GM11168 (cell line): ENCODE results near the gene DACH1.

Experiments used
- in situ Hi-C: fragments of 300-500 bp; cut with MboI; formaldehyde crosslinking; loops from one replicate; pipeline ENCODE4 v1.12.0; 2022; ENCODE audit warnings: low sequenced_read_pairs; ENCODE audit not compliant: unreplicated experiment

The DACH1 gene

DNA sequence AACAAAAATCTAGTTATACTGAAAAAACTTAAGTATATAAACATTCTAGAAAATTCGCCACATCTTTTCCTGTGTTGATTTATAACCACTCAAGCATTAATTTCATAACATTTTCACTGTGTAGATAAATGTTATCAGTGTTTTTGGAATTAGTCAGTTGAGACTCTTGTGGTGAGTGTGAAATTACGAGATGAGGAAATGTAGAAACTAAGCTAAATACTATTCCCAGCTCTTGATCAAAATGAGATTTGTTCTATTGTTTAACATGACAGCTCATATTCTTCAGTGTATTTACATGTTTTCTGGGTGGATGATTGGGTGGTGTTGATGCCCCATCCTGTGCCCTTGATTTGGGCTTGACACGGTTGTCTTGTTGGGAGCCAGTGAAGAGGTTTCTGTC, 406.8 kb downstream of the DACH1 start:
- in situ Hi-C loops: no loop called here

DNA sequence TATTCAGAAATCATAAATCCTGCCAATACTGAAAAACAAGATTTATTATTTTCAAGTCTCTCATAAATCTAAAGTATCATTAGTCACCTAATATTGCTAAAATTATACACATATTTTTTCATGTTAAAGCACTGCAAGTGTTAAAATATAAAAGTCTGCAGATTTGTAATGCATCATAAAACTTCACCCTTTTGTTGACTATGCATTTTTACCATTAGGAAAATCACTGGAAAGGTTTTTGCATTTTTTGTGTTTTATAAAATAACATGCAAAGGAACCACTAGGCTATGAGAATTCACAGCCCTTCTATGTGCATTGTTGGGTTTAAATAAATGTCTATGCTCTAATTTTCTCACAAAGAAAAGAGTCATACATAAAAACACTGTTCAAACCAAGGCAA, 407.3 kb downstream of the DACH1 start:
- in situ Hi-C loops: no loop called here

DNA sequence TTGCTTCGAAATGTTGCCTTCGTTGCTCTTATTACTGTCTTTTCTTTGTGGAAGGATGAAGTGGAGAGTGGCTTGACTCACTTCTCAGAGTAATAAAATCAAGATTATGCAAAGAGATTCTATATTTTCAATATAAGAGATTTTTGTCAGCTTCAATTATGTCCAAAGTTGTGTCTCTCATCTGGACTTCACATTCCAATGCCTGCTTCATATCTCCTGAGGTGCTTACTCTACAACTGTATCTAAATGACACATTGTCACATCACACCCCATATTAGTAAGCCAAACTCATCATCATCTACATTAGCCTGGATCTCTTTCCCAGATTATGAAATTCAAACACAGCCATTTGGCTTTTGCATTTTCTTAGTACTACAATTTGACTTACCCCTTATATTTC, 409.4 kb downstream of the DACH1 start:
- in situ Hi-C loops: no loop called here

DNA sequence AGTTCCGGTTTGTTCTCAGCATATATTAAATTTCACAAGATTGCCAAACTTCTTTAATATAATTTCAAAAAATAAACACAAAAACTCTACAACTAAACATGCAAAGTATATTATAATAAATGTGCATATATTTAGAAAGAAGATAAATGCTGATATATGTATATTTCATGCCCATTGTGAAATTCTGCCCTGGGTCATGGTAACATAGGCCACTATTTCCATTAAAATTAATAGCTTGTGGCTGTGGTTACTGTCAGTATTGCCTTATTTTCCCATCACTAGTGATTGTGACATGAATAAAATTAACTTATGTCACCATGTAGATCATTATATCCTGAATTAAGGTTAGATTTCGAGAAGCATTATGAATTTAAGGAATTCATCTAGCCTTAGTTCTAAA, 410.9 kb downstream of the DACH1 start:
- in situ Hi-C loops: no loop called here

DNA sequence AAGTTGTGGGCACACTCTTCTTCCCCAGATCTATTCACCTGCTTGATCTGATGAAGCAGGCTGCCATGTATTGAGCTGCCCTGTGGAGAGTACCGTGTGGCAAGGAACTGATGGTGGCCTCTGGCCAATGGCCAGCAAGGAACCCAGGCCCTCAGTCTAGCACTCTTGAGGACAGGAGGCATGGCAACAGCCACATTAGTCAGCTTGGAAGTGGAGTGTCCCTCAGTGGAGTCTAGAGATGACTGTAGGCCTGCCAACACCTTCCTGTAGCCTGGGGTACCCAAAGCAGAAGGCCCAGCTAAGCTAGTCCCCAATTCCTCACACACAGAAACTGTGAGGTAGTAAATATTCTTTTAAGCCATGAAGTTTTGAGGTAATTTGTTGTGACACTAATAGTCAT, 412.5 kb downstream of the DACH1 start:
- in situ Hi-C loops: no loop called here

DNA sequence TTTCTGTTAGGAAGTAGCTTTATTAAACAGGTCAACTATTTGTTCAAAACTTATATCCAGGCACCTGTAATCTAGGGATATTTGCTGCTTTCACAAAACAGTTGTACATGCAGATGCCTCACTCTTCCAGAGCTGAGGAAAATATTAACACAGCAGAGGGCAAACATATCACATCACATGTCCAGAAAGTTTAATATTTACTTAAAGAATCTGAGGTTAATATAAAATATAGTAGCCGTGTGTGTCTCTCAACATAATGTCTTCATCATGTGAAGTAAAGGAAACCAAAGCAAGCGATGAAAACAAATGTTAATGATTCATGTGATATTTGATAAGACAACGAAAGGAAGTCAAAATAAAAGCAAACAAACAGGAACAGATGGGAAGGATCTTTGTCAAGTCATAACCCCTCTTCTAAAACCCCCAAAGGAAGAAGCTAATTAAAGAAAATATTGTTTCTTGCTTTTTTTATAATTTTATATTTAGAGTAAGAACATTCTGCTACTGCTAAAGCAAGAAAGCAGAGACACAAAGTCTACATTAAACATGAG, 418.8 kb downstream of the DACH1 start:
- in situ Hi-C loops: no loop called here

DNA sequence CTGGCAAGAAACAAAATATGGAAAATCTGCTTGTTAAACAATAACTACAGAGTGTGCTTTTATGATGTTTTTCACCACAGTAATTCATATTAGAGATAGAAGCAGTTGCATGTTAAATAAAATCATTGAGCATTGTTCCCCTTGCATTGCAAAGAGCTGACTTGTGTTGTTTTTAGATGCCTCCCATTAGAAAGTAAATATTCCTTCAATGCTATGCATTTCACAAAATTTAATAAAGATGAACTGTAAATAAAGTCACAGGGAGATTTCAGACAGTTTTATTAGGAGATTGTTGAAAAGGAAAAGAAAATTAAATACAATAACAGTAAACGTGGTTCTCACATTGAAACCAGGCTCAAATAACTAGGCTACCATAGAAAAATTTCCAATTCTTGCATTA, 429.3 kb downstream of the DACH1 start:
- in situ Hi-C loops: no loop called here

DNA sequence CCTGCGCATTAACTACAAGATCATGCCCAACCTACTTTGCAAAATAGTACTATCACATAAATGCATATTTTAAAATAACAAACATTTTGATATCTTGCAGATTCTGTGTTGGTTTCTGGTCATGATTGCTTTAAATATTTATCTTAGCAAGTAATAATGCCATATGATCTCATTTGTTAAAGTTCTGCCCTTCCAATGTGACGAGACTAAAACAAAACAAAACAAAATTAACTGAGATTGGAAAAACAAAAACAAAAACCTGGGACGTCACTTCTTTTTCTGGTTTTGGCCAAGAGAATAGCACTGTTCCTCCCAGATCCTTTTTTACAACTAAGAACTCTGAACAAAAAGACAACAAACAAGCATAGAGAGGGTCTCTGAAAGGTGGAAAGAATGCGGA, 436.3 kb downstream of the DACH1 start:
- in situ Hi-C loops: no loop called here

DNA sequence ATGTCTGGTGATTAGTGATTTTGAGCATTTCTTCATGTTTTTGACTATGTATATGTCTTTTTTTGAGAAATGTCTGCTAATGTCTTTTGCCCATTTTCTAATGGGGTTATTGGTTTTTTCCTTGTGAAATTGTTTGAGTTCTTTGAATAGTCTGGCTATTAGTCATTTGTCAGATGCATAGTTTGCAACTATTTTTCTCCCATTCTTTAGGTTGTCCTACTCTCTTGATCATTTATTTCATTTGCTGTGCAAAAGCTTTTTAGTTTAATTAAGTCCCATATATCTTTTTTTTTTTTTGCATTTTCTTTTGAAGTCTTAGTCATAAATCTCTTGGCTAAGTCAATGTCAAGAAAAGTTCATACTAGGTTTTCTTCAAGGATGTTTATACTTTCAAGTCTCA, 449.8 kb downstream of the DACH1 start:
- in situ Hi-C loops: no loop called here

DNA sequence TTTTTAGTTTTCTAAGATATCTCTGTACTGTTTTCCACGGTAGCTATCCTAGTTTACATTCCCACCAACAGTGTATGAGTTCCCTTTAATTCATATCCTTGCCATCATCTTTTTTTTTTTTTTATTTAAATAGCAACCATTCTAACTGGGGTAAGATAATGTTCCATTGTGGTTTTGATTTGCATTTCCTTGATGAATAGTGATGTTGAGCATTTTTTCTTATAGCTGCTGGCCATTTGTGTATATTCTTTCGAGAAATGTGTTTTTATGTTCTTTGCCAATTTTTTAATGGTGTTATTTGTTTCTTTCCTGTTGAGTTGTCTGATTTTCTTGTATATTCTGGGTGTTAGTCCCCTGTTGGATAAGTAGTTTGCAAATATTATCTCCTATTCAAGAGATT, 454.8 kb downstream of the DACH1 start:
- in situ Hi-C loops: no loop called here

DNA sequence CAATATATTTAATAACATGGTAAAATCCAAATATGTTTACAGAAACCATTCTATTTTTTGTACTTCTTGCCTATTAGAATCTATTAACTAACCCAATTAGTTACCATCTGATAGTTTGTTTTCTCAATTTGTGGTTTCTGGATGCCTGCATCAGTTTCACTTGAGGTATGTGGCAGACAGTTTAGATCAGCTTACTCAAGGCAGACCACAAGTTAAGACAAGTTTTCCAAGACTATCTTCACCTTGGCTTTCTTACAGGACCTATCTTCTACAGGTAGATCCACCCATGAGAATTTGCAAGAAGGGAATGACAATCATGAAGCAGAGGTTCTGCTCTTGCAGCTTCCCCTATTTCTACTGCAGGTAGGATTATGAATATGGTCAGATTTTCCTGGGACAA, 458.6 kb downstream of the DACH1 start:
- in situ Hi-C loops: no loop called here

DNA sequence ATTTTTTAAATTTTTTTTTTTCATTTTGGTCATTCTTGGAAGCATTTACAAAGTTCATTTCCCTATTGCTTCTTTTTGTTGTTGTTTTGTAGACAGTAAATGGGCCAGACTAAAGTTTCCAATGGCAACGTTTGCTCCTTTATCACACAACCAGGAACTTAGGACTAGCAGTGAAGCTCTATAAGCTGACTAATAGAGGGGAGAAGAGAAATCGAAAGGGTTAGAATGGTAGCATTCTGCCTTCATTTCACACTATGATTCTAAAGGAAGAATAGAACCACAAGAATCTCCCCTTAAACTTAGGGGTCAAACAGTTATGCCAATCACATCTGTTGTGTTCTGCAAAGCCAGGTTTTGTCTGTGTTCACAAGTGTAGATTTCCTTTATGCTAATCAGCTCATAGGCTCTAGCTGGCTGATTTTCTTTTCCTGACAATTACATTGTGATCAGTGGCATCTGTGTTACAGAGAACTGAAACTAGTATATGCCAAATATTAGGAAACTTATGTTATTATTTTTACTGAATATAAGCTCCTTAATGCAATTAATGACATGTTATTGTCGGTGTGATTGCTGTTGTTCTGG, 467.3 kb downstream of the DACH1 start:
- in situ Hi-C loops: no loop called here

DNA sequence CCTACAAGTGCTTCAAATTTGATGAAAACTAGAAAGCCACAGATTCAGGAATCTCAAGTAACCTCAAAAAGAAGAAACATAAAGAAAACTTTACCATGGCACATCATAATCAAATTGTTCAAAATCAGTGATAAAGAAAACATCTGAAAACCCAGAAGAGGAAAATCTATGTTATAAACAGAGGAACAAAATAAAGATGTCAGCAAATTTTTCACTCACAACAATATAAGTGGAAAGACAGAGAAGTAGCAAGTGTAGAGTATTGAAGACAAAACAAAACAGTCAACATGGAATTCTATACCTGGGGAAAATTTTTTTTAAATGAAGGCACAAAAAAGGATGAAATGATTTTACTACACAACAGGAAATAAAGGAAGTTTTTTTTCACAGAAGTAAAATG, 470.9 kb downstream of the DACH1 start:
- in situ Hi-C loops: no loop called here

DNA sequence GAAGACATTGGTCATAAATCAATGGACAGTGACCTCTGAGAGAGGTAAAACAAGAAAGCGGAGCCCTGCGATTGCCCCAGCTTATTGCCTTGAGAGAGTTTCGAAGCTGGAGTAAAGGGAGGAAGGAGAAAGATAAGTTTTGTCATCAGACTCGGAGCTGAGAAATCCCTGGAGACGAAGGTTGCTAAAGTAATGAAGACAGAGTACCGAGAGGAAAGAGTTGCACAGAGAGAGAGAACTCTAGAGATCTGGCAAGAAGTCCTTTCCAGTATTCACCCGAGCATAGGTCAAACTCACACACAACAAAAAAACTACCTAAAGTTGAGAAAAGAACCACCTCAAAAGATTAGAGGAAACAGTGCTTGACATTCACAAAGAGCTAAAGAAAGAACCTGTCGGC, 472.0 kb downstream of the DACH1 start:
- in situ Hi-C loops: no loop called here

DNA sequence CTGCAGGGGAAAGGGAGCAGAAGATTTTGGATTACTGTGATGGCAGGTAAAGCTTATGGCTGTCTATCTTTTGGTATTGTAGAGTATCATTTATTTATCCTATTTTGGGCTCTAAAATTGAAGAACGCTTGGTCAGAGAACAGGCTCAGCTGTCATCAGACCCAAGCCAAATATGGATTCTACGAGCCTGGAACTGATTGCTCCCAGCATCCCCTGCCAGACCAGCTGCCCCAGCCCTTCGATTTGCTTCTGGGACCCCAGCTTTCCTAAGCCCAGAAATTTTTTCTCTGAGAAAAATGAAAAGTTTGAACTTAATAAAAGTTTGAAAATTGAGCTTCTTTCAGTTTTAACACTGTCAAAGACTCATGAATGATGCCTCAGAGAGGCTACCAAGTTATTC, 472.8 kb downstream of the DACH1 start:
- in situ Hi-C loops: no loop called here
